GM12873 (cell line): Measurements from ENCODE around the gene RPL38.

Source experiments
- TF ChIP-seq, protein P1 (sequence below): IDR thresholded peaks from 2 replicates; pipeline ENCODE4 v1.5.1; 2012; ENCODE audit warnings: low read depth, mild to moderate bottlenecking, moderate library complexity, low read length, control low read depth; ENCODE audit not compliant: insufficient read depth; ENCODE audit errors: missing control alignments

RPL38 gene

GRCh38 chr17:74212209-74212912 lies 8.9 kb downstream of the RPL38 start:
- TF ChIP-seq, protein P1, sequence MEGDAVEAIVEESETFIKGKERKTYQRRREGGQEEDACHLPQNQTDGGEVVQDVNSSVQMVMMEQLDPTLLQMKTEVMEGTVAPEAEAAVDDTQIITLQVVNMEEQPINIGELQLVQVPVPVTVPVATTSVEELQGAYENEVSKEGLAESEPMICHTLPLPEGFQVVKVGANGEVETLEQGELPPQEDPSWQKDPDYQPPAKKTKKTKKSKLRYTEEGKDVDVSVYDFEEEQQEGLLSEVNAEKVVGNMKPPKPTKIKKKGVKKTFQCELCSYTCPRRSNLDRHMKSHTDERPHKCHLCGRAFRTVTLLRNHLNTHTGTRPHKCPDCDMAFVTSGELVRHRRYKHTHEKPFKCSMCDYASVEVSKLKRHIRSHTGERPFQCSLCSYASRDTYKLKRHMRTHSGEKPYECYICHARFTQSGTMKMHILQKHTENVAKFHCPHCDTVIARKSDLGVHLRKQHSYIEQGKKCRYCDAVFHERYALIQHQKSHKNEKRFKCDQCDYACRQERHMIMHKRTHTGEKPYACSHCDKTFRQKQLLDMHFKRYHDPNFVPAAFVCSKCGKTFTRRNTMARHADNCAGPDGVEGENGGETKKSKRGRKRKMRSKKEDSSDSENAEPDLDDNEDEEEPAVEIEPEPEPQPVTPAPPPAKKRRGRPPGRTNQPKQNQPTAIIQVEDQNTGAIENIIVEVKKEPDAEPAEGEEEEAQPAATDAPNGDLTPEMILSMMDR: no peak

- TF ChIP-seq, protein P1: peak; percentile 48
These were observed 9.7 kb downstream of the RPL38 start, which contains the start of gene TTYH2 for GRCh38 chr17:74212913-74213791. Gene TTYH2, plus strand, starts transcription at chr17:74213571. Its CDS starts 17 bp downstream, at chr17:74213588.

DNA sequence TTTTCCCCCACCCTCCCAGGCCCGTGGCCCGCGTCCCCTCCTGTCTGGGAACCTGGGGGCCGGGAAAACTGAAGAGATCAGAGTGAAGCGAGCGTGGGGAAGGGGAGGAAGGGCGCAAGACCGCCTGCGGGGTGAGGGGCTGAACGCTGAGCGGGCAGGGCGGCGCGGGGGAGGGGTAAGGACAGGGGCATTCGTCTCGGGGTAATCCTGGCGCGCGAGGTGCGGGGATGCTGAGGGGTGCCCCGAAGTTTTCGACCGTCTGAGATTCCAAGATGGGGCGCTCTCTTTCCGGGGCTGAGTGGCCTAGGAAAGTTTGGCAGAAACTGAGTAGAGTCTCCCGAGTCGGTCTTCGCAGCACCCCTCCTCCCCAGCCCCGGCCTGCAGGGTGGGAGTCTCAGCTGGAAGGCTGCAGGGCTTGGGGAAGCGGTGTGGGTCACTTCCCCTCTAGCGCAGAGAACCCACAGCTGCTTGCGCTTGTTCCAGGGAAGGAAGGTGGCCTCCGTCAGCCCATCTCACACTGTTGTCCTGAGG lies 10.4 kb downstream of the RPL38 start:
- TF ChIP-seq, protein P1: no peak

- TF ChIP-seq, protein P1: no peak
These were observed 11.2 kb downstream of the RPL38 start for GRCh38 chr17:74214484-74215341.

DNA sequence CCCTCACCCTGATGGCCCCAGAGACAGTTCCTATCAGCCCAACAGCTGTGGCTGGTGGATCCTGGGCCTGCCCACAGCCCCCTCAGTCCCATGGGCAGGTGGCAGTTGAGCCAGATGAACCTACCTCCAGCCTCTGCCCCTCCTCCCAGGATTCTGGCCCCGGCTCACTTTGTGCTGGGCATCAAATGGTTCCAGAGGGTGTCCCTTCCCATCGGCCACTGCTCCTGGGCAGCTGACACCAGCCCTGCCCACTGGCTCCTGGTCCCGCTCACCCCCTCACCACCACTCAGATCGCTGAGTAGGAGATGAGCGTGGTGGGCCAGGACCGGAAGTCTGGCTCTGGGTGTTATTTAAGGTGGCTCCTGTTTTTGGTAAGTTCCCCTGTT lies 11.9 kb downstream of the RPL38 start:
- TF ChIP-seq, protein P1: no peak

- TF ChIP-seq, protein P1: no peak
These were observed 13.0 kb downstream of the RPL38 start for GRCh38 chr17:74216505-74216904.
